Suprapubic skin (tissue), 4 donors: ENCODE data around the gene IFT20.

ENCODE experiments used
- EP300 ChIP-seq: sonication (generic); formaldehyde crosslinking; IDR thresholded peaks from one replicate; pipeline ENCODE4 v1.6.1; 2017; ENCODE audit warnings: antibody characterized with exemption
- POLR2A ChIP-seq, 2 donors: fragments of 450-650 bp; IDR thresholded peaks; one replicate each; pipeline ENCODE4 v1.6.1; 2017; ENCODE audit warnings: antibody characterized with exemption in 2 of 2, mild to moderate bottlenecking in 2 of 2, moderate library complexity in 2 of 2
- POLR2AphosphoS5 ChIP-seq, 3 donors: sonication (generic); formaldehyde crosslinking; IDR thresholded peaks; one replicate each; pipeline ENCODE4 v1.6.1; 2017; ENCODE audit warnings: antibody characterized with exemption in 3 of 3
- TF ChIP-seq, protein P1 (sequence below), 2 donors: fragments of 200-600 bp in 1 of 2; fragments of 450-650 bp in 1 of 2; sonication (generic) in 1 of 2; IDR thresholded peaks; one replicate each; pipeline ENCODE4 v1.5.1; 2016 to 2019; ENCODE audit warnings: antibody characterized with exemption in 2 of 2, mild to moderate bottlenecking in 1 of 2, moderate library complexity in 1 of 2

DNA sequence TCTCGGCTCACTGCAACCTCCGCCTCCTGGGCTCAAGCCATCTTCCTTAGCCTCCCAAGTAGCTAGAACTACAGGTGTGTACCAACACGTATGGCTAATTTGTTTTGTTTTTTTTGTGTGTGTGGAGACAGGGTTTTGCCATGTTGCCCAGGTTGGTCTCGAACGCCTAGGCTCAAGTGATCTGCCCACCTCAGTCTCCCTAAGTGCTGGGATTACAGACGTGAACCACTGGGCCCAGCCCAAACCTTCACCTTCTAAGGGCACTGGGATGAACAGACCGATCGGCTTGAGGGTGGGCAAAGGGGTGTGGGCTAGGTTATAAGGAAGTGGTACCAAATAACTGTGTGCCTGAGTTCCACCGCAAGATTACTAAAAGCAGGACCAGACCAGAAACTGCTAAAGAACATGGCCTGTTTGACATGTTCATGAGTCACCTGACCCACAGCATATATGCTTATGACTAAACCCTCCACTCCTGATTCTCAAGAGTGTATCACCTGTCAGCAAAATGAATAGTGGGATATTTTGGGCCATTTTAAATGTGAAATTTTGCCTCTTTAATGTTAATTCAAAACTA lies 8.2 kb downstream of the IFT20 start:
- TF ChIP-seq, protein P1, sequence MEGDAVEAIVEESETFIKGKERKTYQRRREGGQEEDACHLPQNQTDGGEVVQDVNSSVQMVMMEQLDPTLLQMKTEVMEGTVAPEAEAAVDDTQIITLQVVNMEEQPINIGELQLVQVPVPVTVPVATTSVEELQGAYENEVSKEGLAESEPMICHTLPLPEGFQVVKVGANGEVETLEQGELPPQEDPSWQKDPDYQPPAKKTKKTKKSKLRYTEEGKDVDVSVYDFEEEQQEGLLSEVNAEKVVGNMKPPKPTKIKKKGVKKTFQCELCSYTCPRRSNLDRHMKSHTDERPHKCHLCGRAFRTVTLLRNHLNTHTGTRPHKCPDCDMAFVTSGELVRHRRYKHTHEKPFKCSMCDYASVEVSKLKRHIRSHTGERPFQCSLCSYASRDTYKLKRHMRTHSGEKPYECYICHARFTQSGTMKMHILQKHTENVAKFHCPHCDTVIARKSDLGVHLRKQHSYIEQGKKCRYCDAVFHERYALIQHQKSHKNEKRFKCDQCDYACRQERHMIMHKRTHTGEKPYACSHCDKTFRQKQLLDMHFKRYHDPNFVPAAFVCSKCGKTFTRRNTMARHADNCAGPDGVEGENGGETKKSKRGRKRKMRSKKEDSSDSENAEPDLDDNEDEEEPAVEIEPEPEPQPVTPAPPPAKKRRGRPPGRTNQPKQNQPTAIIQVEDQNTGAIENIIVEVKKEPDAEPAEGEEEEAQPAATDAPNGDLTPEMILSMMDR (IDR thresholded peaks at IDR 0.05) = no peak
- TF ChIP-seq POLR2AphosphoS5 (IDR thresholded peaks at IDR 0.05) (no peak), EP300 (no peak), POLR2A (IDR thresholded peaks at IDR 0.05) (no peak)
